GM18867 (cell line): ENCODE results near the gene P2RX7.
"Not testable (repeated sequence)": the region's sequence is repeated elsewhere in the genome, so short reads cannot be mapped to it uniquely, and the experiment has no call there.

Experiments
- ATAC-seq: cut with Tn5 transposase; IDR thresholded peaks from one replicate; pipeline ENCODE4 v1.9.1; 2021; ENCODE audit warnings: mild to moderate bottlenecking, moderate library complexity; ENCODE audit not compliant: unreplicated experiment

P2RX7 gene

DNA sequence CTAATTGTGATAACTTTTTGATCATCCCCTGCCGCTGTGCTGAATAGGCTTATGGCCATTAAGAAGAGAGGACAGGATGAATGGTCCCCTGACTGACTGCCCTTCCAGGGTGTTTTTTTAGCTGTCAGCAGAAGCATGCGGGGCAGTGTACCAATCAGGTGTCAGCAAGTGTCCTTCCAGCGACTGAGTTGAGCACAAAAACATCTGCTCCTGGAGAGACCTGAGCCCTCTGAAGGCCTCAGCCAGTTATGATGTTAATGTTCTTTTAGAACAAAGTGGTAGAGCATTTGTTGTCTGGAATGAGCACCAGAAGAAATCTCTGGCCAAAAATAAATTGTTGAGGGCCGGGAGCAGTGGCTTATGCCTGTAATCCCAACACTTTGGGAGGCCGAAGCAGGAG is 37.5 kb downstream of the P2RX7 start:
- ATAC-seq: no peak

- ATAC-seq: no peak
These were observed 38.1 kb downstream of the P2RX7 start for GRCh38 chr12:121170611-121171260.

DNA sequence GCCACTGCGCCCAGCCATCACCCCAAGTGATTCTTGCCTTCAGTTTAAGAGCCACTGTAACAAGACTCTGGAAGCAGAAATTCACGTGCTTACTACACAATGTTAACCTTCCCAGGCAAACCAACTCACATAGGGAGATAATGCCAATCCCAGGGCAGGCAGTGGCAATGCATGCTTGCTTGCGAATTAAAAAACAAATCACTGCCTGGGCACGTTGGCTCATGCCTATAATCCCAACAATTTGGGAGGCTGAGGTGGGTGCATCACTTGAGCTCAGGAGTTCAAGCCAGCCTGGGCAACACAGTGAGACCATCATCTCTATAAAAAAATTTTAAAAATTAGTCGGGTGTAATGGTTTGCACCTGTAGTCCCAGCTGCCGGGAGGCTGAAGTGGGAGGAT is 39.5 kb downstream of the P2RX7 start:
- no peak for ATAC-seq

DNA sequence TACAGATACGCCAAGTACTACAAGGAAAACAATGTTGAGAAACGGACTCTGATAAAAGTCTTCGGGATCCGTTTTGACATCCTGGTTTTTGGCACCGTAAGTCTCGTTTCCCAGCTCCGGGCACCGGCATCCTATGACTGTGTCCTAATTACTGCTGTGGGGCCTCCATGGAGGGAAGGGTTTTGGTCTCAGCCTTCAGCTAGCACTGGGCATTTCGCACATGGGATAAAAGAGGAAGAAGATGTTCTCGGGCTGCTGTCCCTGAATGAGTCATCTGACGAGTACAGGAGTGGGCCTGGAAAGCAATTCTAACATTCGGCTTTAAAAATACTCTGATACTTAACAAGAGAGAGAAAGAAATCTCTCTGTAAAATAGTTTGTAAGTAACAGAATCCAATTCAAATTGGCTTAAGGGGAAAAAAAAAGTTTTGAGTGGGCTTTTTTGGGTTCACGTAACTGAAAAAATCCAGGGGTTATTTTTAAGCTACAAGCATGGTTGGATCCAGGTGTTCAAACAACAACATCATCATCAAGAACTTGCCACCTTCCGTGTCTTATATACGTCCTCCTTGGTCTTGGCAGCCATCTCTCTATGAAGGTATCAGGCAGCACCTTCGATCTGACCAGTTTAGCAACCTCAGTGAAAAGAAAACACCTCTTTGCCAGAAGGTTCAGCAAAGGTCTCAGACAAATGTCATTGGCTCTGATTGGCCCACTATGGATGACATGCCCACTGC is 42.9 kb downstream of the P2RX7 start:
- no peak for ATAC-seq

DNA sequence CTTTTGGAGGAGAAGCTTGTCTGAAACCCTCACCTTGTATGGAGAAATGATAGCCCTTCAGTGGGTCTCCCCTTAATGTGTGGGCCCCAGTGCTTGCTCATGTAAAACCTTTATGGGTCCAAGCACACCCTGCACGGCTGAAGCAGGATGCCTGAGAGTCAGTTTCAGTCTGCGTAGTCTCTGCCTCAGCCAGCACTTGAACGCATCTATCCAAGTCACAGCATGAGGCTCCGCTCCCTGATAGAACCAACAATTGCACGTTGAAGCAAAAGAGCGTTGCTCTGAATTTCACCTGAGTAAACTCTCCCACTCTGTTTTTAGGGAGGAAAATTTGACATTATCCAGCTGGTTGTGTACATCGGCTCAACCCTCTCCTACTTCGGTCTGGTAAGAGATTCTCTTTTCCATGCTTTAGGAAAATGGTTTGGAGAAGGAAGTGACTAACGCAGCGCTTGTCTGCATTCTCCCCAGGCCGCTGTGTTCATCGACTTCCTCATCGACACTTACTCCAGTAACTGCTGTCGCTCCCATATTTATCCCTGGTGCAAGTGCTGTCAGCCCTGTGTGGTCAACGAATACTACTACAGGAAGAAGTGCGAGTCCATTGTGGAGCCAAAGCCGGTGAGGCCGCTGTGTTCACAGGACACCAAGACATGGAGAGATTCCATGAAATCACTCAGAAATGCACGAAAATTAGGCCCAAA is 44.3 kb downstream of the P2RX7 start:
- ATAC-seq: no peak

- ATAC-seq: no peak
These were observed 48.5 kb downstream of the P2RX7 start for GRCh38 chr12:121181181-121181580.

DNA sequence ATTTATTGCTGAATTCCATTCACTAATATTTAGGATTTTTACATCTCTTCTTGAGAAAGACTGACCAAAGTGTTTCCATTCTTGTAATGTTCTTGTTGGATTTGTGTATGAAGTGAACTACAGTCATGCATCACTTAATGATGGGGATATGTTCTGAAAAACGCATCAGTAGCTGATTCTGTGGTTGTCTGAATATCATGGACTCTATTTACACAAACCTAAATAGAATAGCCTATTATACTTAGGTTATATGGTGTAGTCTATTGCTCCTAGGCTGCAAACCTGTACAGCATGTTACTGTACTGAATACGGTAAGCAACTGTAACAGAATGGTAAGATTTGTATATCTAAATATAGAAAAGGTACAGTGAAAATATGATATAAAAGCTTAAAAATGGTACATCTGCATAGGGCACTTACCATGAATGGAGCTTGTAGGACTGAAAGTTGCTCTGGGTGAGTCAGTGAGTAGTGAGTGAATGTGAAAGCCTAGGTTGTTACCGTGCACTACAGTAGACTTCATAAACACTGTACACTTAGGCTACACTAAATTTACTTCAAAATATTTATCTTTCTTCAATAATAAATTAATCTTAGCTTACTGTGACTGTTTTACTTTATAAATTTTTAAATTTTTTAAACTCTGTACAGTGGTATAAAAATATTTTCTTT is 49.7 kb downstream of the P2RX7 start:
- no peak for ATAC-seq

- no peak for ATAC-seq
These were observed 51.7 kb downstream of the P2RX7 start for GRCh38 chr12:121184425-121184824.

DNA sequence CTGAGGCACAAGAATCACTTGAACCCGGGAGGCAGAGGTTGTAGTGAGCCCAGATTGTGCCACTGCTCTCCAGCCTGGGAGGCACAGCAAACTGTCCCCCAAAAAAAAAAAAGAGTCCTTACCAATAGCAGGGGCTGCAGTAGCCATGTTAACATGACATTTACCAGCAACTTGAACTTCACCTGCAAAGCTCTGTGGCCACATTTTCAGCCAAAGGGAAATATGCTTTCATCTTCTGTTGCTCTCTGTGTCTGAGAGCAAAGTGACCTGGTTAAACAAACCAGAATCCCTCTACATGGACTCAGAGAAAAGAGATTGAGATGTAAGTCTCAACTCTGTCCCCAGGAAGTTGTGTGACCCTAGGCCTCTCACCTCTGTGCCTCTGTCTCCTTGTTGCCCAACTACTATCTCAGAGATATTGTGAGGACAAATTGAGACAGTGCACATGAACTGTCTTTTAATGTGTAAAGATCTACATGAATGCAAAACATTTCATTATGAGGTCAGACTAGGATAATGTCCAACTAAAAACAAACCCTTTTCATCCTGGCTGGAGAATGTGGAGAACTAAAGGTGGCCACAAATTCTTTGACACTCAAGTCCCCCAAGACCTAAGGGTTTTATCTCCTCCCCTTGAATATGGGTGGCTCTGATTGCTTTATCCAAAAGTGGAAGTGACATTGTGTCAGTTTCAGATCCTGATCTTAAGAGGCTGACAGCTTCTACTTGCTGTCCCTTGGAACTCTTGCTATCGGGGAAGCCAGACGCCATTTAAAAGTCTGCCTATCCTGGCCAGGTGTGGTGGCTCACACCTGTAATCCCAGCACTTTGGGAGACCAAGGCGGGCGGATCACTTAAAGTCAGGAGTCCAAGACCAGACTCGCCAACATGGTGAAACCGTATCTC is 52.6 kb downstream of the P2RX7 start:
- ATAC-seq: no peak

GRCh38 chr12:121186826-121187225 is 54.1 kb downstream of the P2RX7 start:
- ATAC-seq: no peak

DNA sequence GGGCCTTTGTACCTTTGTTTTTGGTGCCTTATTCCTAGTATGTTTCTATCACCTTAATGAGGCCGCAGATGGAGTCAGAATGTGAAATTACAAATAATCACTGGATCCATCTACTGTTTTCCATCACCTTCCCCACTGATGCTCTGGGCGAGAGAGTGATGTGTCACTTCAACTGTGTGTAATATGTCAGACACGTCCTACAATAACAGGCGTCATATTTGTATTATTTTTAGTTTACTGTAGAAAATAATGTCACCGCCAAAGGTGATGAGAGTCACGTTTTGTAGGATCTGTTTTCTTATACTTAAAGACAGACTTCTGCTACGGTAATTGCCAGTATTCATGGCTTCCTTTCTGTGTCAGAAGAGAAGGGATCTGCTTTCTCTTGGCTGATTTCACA is 54.8 kb downstream of the P2RX7 start:
- ATAC-seq: no peak

- no peak for ATAC-seq
These were observed 55.6 kb downstream of the P2RX7 start for GRCh38 chr12:121188227-121188626.

GRCh38 chr12:121189131-121189530 is 56.5 kb downstream of the P2RX7 start:
- ATAC-seq: no peak

DNA sequence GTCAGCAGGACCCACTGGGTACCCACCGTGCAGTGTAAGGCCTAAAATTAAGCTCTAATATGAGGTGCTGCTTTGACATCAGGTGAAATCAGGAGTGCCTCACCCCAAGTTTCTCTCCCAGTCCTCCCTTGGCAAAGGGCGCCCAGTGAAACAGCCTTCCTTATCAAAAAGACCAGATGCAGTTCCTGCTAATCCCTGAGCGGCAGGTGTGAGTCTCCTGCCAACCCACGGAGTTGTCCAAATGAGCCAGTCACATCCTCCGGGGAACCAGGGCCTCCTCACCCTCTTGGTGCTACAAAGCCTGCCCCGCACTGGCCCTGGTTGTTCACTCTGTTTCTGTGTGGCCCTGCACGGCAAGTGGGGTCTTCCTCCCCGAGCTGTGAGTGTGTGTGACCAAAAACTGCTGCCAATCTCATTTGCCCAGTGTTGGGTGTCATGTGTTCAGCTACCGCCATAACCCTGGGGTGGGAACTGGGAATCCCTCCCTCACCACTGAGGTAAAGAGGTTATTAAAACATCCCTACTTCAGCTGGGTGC is 57.0 kb downstream of the P2RX7 start:
- no peak for ATAC-seq

DNA sequence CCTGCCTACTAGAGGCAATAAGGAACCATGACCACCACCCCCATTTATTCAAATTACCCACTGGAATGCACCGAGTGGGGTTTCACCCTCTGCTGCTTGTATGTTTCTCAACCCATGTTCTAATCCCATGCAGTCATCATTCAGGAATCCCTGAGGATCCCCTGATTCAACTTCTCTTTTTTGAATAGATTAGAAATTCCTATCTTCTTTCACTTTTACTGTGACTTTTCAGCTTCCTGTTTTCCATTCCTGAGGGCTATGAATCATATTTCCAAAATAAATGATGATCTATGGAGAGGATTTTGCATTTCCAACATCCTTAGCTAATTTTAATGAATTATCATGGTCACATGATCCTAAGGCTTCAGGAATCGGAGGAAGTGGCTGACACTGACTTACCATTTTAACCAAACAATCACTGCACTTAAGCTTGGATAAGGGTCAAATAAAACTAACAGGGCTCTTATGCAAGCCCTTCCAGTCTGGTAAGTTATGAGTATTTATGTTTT is 57.9 kb downstream of the P2RX7 start:
- ATAC-seq: no peak

- no peak for ATAC-seq
These were observed 58.5 kb downstream of the P2RX7 start for GRCh38 chr12:121191151-121191550.

GRCh38 chr12:121196902-121197301 is 64.2 kb downstream of the P2RX7 start:
- ATAC-seq: no peak

DNA sequence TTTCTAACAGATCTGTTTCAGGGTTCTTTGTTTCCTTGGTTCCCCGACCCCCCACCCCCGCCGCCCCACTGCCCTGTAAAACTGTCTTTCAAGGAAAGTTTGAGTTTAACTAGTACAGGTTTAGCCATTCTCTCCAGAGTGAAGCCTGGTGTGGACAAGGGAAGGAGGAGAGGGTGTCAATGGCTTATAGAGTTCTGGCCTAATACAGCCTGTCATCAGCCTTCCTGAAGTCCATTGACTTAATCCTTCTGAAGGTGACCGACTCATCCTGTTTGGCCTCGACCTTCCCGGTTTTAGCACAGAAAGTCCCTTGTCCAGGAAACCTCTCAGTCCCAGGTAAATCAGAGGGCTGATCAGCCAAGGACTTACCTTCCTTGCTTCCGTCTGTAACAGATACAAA is 66.3 kb downstream of the P2RX7 start:
- ATAC-seq: no peak

GRCh38 chr12:121201140-121201539 is 68.5 kb downstream of the P2RX7 start:
- not testable (repeated sequence) for ATAC-seq
